Osteoblast (primary cell): ENCODE measurements around the gene ZNF148. TPM values are rescaled to one million over a fixed set of nuclear protein-coding genes. Genes with fewer than 3 reads are reported as not detected.

Experiments used
- DNase-seq: peaks from one replicate; pipeline ENCODE4 v3.0.0; 2011; ENCODE audit warnings: low spot score, mixed read lengths; ENCODE audit not compliant: insufficient read length; ENCODE audit errors: missing footprints
- H2AFZ ChIP-seq: 2 replicates; pipeline ENCODE4 v1.6.0; 2011; ENCODE audit warnings: mild to moderate bottlenecking, low read length
- H3K27ac ChIP-seq: 2 replicates; pipeline ENCODE4 v1.5.1; 2011; ENCODE audit warnings: mild to moderate bottlenecking, low read depth, low read length, moderate library complexity
- H3K27me3 ChIP-seq: 2 replicates; pipeline ENCODE4 v1.6.0; 2012; ENCODE audit warnings: mild to moderate bottlenecking, control low read depth, inconsistent platforms, low read length, moderate library complexity; ENCODE audit not compliant: insufficient read depth
- H3K36me3 ChIP-seq: 2 replicates; pipeline ENCODE4 v1.5.1; 2011; ENCODE audit warnings: mild to moderate bottlenecking, low read length, control low read depth, moderate library complexity; ENCODE audit not compliant: insufficient read depth
- H3K4me1 ChIP-seq: 2 replicates; pipeline ENCODE4 v1.5.1; 2011; ENCODE audit warnings: mild to moderate bottlenecking, low read length, control low read depth, moderate library complexity; ENCODE audit not compliant: insufficient read depth
- H3K4me2 ChIP-seq: 2 replicates; pipeline ENCODE4 v1.6.0; 2011; ENCODE audit warnings: mild to moderate bottlenecking, low read length; ENCODE audit not compliant: insufficient read depth
- H3K4me3 ChIP-seq: fragments of 200-600 bp; sonication (generic); 3 replicates; pipeline ENCODE4 v1.5.1; 2012; ENCODE audit warnings: mild to moderate bottlenecking, low read length, inconsistent platforms; ENCODE audit not compliant: insufficient read depth
- H3K79me2 ChIP-seq: 2 replicates; pipeline ENCODE4 v1.6.0; 2012; ENCODE audit warnings: mild to moderate bottlenecking, low read length, control low read depth, inconsistent platforms; ENCODE audit not compliant: insufficient read depth
- H3K9me3 ChIP-seq: 2 replicates; pipeline ENCODE4 v1.5.1; 2011; ENCODE audit warnings: low read depth, low read length, control low read depth
- H4K20me1 ChIP-seq: 2 replicates; pipeline ENCODE4 v1.6.0; 2012; ENCODE audit warnings: mild to moderate bottlenecking, low read length, control low read depth; ENCODE audit not compliant: insufficient read depth
- CTCF ChIP-seq: IDR thresholded peaks from 2 replicates; pipeline ENCODE4 v1.5.1; 2011; ENCODE audit warnings: mild to moderate bottlenecking, low read depth, low read length, moderate library complexity; ENCODE audit errors: extremely low read depth
- total RNA-seq: library from RNA; depleted of rRNA; stranded (reverse); fragments of >200 nt; gene quantifications from 2 replicates; pipeline ENCODE4 v1.2.3, GENCODE V29; 2012

The ZNF148 gene
- total RNA-seq, 1 donor, result 38.4 TPM

DNA sequence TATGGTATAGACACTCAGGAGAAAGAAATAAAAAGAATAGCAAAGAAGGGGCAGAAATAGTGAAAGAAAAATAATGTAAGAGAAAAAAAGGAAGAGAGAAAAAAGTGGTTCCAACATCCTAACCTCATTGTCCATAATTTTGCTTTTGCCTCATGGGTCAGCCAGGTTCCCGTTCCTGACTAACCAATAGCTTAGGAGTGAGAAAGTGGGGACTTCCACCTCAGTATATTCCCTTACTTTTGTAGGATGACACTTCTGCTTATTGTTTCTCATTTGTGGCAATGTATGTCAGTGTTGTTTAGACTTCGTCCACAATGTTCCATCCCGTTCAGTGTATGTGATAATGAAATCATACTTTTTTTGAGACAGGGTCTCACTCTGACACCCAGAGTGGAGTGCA is 153.3 kb downstream of the ZNF148 start:
- no peaks in the 10 kb centered on the region for H4K20me1 ChIP-seq
- no peaks in the 10 kb centered on the region for H3K36me3 ChIP-seq
- TF ChIP-seq CTCF, result no peak
- no peak for DNase-seq
- no peaks in the 10 kb centered on the region for H3K9me3 ChIP-seq
- no peaks in the 10 kb centered on the region for H3K79me2 ChIP-seq
- no peak overlapping the region for H3K4me2 ChIP-seq
- H3K27ac ChIP-seq, result no peak overlapping the region
- no peaks in the 10 kb centered on the region for H3K27me3 ChIP-seq
- H3K4me1 ChIP-seq, result no peaks in the 10 kb centered on the region
- no peak overlapping the region for H3K4me3 ChIP-seq
- H2AFZ ChIP-seq, result no peak overlapping the region

DNA sequence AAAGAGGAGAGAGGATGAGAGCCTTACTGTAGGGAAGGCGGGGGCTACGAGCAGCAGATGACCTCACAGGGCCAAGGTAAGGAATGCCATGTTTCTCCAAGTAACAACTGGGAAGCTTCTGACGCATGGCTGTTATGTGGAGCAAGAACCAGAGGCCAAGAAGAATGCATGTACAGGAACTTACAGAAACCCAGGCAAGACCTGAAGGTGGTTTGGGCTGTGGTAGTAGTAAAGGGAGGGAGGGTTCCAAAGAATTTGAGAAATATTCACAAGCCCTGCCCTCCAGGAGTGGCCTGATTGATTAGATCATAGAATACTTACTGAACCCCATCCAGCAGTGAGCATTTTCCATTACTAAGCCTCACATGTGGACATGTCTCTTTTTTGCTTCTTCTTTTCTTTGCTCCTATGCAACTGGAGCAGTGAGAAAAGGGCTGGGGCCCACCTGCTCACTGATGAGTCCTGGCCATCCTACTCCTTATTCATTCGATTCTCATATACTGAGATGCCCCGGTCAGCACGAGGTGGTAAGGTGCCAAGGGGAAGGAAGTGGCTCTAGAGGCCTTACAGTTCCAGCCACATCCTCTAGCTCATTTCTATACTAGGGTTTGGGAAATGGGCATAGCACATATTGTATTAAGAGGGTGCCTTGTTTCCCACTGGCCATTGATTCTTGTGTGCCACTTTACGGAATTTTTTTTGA is 154.2 kb downstream of the ZNF148 start:
- H3K4me2 ChIP-seq, result no peak overlapping the region
- H3K9me3 ChIP-seq, result no peaks in the 10 kb centered on the region
- TF ChIP-seq CTCF, result no peak
- H3K4me3 ChIP-seq, result no peak overlapping the region
- no peaks in the 10 kb centered on the region for H3K4me1 ChIP-seq
- H4K20me1 ChIP-seq, result no peaks in the 10 kb centered on the region
- no peaks in the 10 kb centered on the region for H3K79me2 ChIP-seq
- no peaks in the 10 kb centered on the region for H3K27me3 ChIP-seq
- DNase-seq, result no peak
- no peak overlapping the region for H2AFZ ChIP-seq
- H3K27ac ChIP-seq, result no peak overlapping the region
- no peaks in the 10 kb centered on the region for H3K36me3 ChIP-seq

GRCh38 chr3:125220183-125220582 is 154.9 kb downstream of the ZNF148 start:
- Histone ChIP-seq H3K4me3 (no peak overlapping the region), H3K4me1 (no peaks in the 10 kb centered on the region), H3K79me2 (no peaks in the 10 kb centered on the region), H2AFZ (no peak overlapping the region), H3K4me2 (no peak overlapping the region), H4K20me1 (no peaks in the 10 kb centered on the region), H3K36me3 (no peaks in the 10 kb centered on the region), H3K27ac (no peak overlapping the region), H3K27me3 (no peaks in the 10 kb centered on the region), H3K9me3 (no peaks in the 10 kb centered on the region)
- no peak for TF ChIP-seq CTCF
- no peak for DNase-seq

DNA sequence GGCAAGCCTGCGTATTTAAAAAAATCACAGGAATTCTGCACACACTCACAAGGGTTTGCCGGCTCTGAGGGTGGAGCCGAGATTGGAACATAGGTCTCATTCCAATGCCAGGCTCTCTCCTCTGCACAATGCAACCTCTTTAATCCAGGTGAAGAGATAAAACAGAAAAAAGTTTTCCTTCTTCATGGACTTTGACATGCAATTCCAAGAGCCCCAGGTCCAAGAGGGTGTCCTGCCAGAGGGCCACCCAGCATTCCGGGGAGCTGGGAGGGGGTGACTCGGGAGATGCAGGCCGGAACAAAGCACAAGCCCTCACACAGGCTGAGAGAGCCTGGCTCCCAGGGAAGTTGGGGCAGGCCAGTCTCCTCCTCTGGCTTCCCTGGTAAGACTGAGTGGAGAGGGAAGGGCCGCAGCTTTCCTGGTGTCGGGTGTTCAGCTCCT is 155.8 kb downstream of the ZNF148 start:
- Histone ChIP-seq H3K4me1 (peaks cover 4% of the 10 kb centered on the region), H2AFZ (no peak overlapping the region), H3K4me3 (no peak overlapping the region), H3K9me3 (no peaks in the 10 kb centered on the region), H3K27ac (no peak overlapping the region), H3K36me3 (no peaks in the 10 kb centered on the region), H3K4me2 (no peak overlapping the region), H3K27me3 (no peaks in the 10 kb centered on the region), H4K20me1 (no peaks in the 10 kb centered on the region), H3K79me2 (no peaks in the 10 kb centered on the region)
- TF ChIP-seq CTCF, result no peak
- no peak for DNase-seq
